HG03108 (cell line): ENCODE measurements around the gene LCE1F.

ENCODE experiments used
- ATAC-seq: cut with Tn5 transposase; IDR thresholded peaks from one replicate; pipeline ENCODE4 v1.9.1; 2021; ENCODE audit warnings: moderate library complexity; ENCODE audit not compliant: unreplicated experiment

LCE1F gene

DNA sequence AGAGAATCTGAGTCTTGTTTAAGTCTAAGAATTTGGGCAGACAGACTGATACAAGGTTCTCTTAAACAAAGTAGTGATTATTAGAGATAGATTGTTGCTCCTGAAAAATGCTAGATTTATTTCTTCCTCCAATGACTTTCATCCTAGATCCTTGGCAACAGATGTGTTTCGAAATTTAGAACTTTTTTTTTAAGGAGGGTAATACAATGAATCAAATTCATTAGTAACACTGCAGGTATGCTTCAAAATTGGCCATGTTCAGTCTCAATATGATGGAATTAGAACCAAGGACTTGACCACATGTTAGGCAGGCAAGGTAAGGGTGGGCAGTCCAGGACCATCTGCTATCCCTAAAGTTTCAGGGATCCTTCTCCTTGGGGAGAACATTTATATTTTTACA lies 4.5 kb upstream of the LCE1F start:
- ATAC-seq = no peak

- no peak for ATAC-seq
Observed at GRCh38 chr1:152776361-152776760, 1.4 kb downstream of the LCE1F start.

DNA sequence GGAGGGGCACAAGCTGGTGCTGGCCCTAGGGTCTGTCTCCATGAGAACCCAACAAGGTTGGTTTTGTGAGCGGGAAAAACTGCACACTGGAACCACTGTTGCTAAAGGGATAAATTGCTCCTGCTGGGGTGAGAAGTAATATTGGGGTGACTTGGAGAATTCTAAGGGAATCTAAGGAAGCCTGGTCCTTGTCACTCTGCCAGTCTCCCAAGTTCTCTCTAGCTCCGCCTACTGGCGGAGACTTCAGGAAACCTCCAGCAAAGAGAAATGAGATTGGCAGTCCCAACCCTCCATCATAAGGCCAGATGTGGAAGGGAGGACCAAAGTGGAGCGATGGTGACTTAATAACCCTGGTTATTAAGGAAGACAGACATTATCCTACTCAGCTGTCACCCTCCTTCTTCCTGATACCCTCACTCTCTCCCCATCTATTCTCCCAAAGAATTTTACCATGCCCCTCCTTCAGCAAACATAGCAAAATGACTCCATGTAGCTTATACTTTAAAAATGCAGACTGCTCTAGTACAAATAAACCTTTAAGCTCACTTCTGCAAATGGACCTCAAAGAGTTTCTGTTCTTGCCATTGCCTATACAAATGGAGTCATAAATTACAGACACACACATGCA lies 2.7 kb downstream of the LCE1F start:
- ATAC-seq = no peak

- no peak for ATAC-seq
Observed at GRCh38 chr1:152783095-152783494, 8.2 kb downstream of the LCE1F start.

- no peak for ATAC-seq
Observed at GRCh38 chr1:152786077-152786476, 11.1 kb downstream of the LCE1F start, which contains the start of gene LCE1E. LCE1E (plus strand) TSS chr1:152786257; CDS start chr1:152787300, 1,043 bp downstream.

DNA sequence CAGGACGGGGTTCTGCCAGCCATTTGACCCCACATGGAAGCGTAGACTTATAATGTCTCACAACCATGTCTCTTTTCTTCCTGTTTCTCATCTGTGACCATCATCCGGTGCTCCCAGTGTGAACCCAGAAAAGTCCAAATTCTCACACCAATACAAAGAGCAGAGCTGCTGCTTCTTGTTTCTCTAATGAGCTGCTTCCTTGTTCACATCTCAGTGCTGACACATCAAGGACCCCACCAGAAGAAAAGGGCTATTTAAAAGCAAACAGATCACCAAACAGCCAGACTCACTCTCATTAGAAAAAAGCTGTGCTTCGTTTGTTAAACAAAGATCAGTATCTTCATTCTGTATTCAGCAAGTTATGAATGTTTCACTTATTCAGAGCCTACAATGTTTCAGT lies 20.7 kb downstream of the LCE1F start:
- ATAC-seq = no peak

GRCh38 chr1:152796421-152796820 lies 21.5 kb downstream of the LCE1F start, which contains the start of gene LCE1D:
LCE1D (plus strand) TSS chr1:152796721; CDS start chr1:152797795, 1,074 bp downstream.
- no peak for ATAC-seq

DNA sequence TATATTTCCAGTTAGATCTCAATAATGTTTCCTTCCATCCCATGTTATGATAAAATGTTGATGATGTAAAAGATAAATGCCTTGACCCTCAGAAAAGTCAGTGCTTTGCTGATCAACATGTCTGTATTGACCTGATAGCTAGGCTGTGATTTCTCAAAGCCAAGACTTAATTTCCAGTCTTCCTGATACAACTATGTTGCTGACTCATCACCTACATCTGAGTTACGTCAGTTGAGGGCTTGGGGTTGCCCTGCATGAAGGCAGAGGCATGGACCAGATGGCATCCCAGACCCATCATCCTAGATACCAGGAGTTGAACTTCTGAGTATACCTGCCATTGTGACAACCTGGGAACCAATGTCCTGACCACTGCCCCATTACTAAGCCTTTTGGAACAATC lies 26.4 kb downstream of the LCE1F start:
- no peak for ATAC-seq

GRCh38 chr1:152806576-152806975 lies 31.6 kb downstream of the LCE1F start, which contains the start of gene LCE1C:
LCE1C (minus strand) TSS chr1:152806651; CDS start chr1:152805478, 1,173 bp downstream.
- ATAC-seq = no peak

DNA sequence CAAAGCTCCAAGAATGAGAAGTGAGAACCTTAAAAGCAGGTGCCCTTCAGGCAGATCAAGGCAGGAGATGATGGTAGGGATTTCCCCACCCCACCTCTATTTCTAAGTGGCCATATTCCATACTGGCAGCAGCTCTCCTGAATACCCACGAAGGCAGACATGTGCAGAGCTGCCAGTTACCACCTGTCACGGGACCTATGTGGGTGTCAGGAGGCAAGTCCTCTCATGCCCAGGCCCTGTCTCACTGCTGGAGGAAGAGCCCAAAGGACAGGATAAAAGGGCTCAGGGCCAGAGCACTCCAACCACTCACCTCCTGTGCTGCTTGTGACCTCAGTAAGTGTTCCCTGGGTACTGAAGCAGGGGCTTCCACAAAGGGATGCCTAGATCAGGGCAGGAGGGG lies 36.1 kb downstream of the LCE1F start:
- ATAC-seq = no peak

DNA sequence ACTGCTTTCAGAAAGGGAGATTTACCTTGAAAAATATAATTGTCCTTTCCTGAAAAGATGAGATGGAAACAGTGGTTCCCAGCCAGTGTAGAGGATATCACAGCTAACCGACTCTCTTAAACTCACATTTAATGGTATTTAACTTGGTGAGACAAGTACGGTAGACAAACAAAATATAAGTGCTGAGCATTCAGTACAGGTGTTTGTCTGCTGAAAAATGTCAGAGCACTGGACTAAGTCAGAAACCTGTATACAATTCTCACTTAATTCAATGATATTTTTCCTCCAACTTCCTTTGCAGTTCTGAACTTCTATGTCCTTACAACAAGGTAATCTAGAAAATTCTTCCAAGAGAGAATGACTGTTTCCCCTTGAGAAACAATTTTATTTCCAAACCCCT lies 36.7 kb downstream of the LCE1F start, which contains the start of gene LCE1B:
Gene LCE1B (plus strand): TSS at position 301 of the 400 bp plus-strand sequence. CDS start 476 bp downstream, outside the sequence.
- no peak for ATAC-seq

- no peak for ATAC-seq
Observed at GRCh38 chr1:152817309-152817708, 42.4 kb downstream of the LCE1F start.

- ATAC-seq = no peak
Observed at GRCh38 chr1:152823294-152823693, 48.4 kb downstream of the LCE1F start.

- no peak for ATAC-seq
Observed at GRCh38 chr1:152824964-152825363, 50.0 kb downstream of the LCE1F start.
